GM12892 (cell line): Measurements from ENCODE around the gene CACNA2D4.

Source experiments
- POLR2A ChIP-seq: IDR thresholded peaks from 2 replicates; pipeline ENCODE4 v1.6.1; 2011; ENCODE audit warnings: low read depth, low read length, control low read depth
- POLR2AphosphoS5 ChIP-seq: IDR thresholded peaks from 2 replicates; pipeline ENCODE4 v1.6.1; 2011; ENCODE audit warnings: low read depth, low read length, control low read depth
- TAF1 ChIP-seq: IDR thresholded peaks from 2 replicates; pipeline ENCODE4 v1.6.1; 2011; ENCODE audit warnings: low read depth, mild to moderate bottlenecking, control low read depth, low read length, borderline replicate concordance

- TF ChIP-seq POLR2AphosphoS5, result no peak
- no peak for TF ChIP-seq POLR2A
- no peak for TF ChIP-seq TAF1
Observed at GRCh38 chr12:1787714-1788113, 130.7 kb downstream of the CACNA2D4 start.
